Breast epithelium (tissue), 4 donors: ENCODE data around the gene NME8. TPM values are rescaled to one million over a fixed set of nuclear protein-coding genes. Genes with fewer than 3 reads are reported as not detected.
"Not testable (repeated sequence)": the region's sequence is repeated elsewhere in the genome, so short reads cannot be mapped to it uniquely, and the experiment has no call there.

Experiments used
- DNase-seq, 2 donors: peaks; one replicate each; pipeline ENCODE4 v3.0.0-alpha.2; 2019; ENCODE audit warnings: low spot score in 2 of 2
- H3K27ac ChIP-seq, 2 donors: fragments of 200-600 bp; sonication (generic) in 1 of 2; one replicate each; pipeline ENCODE4 v1.5.1; 2016 to 2019; ENCODE audit warnings: mild to moderate bottlenecking in 1 of 2
- H3K27me3 ChIP-seq, 2 donors: fragments of 200-600 bp; sonication (generic) in 1 of 2; one replicate each; pipeline versions ENCODE4 v1.5.1 to v1.6.0; 2017 to 2019; ENCODE audit warnings: control low read depth in 1 of 2, mild to moderate bottlenecking in 1 of 2
- H3K36me3 ChIP-seq: fragments of 200-600 bp; one replicate; pipeline ENCODE4 v1.5.1; 2019
- H3K4me1 ChIP-seq, 2 donors: fragments of 200-600 bp; sonication (generic); one replicate each; pipeline ENCODE4 v1.5.1; 2016 to 2019; ENCODE audit warnings: control low read depth in 1 of 2
- H3K4me3 ChIP-seq, 3 donors: fragments of 200-600 bp; sonication (generic); 1 replicate in 2 of 3; 2 replicates in 1 of 3; pipeline ENCODE4 v1.5.1; 2016 to 2019; ENCODE audit warnings: mild to moderate bottlenecking in 3 of 3, moderate library complexity in 2 of 3
- H3K9me3 ChIP-seq, 2 donors: fragments of 200-600 bp; sonication (generic) in 1 of 2; one replicate each; pipeline ENCODE4 v1.5.1; 2016 to 2019; ENCODE audit warnings: control low read depth in 1 of 2
- POLR2A ChIP-seq: fragments of 450-650 bp; IDR thresholded peaks from one replicate; pipeline ENCODE4 v1.6.1; 2016; ENCODE audit warnings: antibody characterized with exemption, mild to moderate bottlenecking, moderate library complexity
- POLR2AphosphoS5 ChIP-seq, 3 donors: sonication (generic); formaldehyde crosslinking; IDR thresholded peaks; one replicate each; pipeline ENCODE4 v1.6.1; 2017; ENCODE audit warnings: antibody characterized with exemption in 3 of 3
- intact Hi-C: fragments of 100-400 bp; cut with DNase I; formaldehyde crosslinking; loops from one replicate; pipeline ENCODE4 v1.15.1; 2023; ENCODE audit warnings: low total_unique reads
- total RNA-seq, 3 donors: library from RNA; depleted of rRNA; stranded (reverse); fragments of >200 nt; gene quantifications; one replicate each; pipeline ENCODE4 v1.1.0, GENCODE V29; 2016
- TF ChIP-seq, protein P1 (sequence below), 3 donors: fragments of 450-650 bp; IDR thresholded peaks; one replicate each; pipeline ENCODE4 v1.5.1; 2016 to 2017; ENCODE audit warnings: antibody characterized with exemption in 3 of 3, mild to moderate bottlenecking in 3 of 3, moderate library complexity in 3 of 3

The NME8 gene, protein sequence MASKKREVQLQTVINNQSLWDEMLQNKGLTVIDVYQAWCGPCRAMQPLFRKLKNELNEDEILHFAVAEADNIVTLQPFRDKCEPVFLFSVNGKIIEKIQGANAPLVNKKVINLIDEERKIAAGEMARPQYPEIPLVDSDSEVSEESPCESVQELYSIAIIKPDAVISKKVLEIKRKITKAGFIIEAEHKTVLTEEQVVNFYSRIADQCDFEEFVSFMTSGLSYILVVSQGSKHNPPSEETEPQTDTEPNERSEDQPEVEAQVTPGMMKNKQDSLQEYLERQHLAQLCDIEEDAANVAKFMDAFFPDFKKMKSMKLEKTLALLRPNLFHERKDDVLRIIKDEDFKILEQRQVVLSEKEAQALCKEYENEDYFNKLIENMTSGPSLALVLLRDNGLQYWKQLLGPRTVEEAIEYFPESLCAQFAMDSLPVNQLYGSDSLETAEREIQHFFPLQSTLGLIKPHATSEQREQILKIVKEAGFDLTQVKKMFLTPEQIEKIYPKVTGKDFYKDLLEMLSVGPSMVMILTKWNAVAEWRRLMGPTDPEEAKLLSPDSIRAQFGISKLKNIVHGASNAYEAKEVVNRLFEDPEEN
- not detected for total RNA-seq

DNA sequence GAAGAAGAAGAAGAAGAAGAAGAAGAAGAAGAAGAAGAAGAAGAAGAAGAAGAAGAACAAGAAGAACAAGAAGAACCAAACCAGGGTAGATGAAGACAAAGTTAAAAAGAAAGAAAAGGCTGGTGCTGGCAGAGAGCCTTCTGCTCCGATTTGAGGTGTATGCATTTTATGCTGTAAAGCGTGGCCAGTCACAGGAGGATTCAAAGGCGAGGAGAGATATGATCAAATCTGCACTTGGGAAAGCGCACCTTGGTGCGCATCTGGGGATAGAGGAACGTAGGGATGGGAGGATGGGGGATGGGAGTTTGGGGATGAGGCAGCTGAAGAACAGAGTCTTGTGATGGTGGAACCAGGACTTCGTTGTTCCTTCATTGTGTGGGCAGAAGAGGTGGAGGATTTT lies at the start of gene NME8:
TSS of gene NME8 (plus strand) at position 301 of the 400 bp plus-strand sequence. CDS start 1,670 bp downstream, outside the sequence.
- H3K4me3 ChIP-seq, result no peak within 1 kb of the TSS

DNA sequence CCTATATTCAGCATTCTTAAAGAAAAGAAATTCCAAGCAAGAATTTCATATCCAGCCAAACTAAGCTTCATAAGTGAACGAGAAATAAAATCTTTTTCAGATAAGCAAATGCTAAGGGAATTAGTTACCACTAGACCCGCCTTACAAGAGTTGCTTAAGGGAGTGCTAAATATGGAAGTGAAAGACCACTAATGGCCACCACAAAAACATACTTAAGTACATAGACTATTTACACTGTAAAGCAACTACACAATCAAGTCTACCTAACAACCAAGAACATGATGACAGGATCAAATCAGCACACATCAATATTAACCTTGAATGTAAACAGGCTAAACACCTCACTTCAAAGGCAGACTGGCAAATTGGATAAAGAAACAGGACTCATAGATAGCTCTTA lies 42.2 kb upstream of the NME8 start:
- Histone ChIP-seq H3K4me3 (no peak overlapping the region), H3K9me3 (no peaks in the 10 kb centered on the region), H3K4me1 (no peaks in the 10 kb centered on the region), H3K36me3 (no peaks in the 10 kb centered on the region), H3K27me3 (no peaks in the 10 kb centered on the region), H3K27ac (no peak overlapping the region)
- TF ChIP-seq POLR2AphosphoS5 (IDR thresholded peaks at IDR 0.05) (no peak), POLR2A (no peak)
- TF ChIP-seq, protein P1, sequence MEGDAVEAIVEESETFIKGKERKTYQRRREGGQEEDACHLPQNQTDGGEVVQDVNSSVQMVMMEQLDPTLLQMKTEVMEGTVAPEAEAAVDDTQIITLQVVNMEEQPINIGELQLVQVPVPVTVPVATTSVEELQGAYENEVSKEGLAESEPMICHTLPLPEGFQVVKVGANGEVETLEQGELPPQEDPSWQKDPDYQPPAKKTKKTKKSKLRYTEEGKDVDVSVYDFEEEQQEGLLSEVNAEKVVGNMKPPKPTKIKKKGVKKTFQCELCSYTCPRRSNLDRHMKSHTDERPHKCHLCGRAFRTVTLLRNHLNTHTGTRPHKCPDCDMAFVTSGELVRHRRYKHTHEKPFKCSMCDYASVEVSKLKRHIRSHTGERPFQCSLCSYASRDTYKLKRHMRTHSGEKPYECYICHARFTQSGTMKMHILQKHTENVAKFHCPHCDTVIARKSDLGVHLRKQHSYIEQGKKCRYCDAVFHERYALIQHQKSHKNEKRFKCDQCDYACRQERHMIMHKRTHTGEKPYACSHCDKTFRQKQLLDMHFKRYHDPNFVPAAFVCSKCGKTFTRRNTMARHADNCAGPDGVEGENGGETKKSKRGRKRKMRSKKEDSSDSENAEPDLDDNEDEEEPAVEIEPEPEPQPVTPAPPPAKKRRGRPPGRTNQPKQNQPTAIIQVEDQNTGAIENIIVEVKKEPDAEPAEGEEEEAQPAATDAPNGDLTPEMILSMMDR (IDR thresholded peaks at IDR 0.05), result no peak
- intact Hi-C loops, result no loop called here
- no peak for DNase-seq

More for the DNA sequence above, at the start of gene NME8:
- DNase-seq, result no peak
- no peaks in the 10 kb centered on the region for H3K27me3 ChIP-seq
- no peak within 1 kb of the TSS for H3K27ac ChIP-seq
- no peaks in the 10 kb centered on the region for H3K36me3 ChIP-seq
- TF ChIP-seq, protein P1 (IDR thresholded peaks at IDR 0.05), result no peak
- TF ChIP-seq POLR2AphosphoS5 (IDR thresholded peaks at IDR 0.05), result no peak
- TF ChIP-seq POLR2A, result no peak
- no peaks in the 10 kb centered on the region for H3K9me3 ChIP-seq
- H3K4me1 ChIP-seq, result no peaks in the 10 kb centered on the region
- intact Hi-C loops, result no loop called here

DNA sequence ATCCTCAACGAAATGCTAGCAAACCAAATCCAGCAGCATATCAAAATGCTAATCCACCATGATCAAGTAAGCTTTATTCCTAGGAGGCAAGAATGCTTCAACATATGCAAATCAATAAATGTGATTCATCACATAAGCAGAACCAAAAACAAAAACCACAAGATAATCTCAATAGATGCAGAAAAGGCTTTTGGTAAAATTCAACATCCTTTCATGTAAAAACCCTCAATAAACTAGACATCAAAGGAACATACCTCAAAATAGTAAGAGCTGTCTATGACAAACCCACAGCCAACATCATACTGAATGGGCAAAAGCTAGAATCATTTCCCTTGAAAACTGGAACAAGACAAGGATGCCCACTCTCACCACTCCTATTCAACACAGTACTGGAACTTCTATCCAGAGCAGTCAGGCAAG lies 36.2 kb upstream of the NME8 start:
- H3K36me3 ChIP-seq, DNase-seq, H3K27ac ChIP-seq, intact Hi-C loops, H3K4me3 ChIP-seq, H3K27me3 ChIP-seq, H3K4me1 ChIP-seq, H3K9me3 ChIP-seq: not testable (repeated sequence)

DNA sequence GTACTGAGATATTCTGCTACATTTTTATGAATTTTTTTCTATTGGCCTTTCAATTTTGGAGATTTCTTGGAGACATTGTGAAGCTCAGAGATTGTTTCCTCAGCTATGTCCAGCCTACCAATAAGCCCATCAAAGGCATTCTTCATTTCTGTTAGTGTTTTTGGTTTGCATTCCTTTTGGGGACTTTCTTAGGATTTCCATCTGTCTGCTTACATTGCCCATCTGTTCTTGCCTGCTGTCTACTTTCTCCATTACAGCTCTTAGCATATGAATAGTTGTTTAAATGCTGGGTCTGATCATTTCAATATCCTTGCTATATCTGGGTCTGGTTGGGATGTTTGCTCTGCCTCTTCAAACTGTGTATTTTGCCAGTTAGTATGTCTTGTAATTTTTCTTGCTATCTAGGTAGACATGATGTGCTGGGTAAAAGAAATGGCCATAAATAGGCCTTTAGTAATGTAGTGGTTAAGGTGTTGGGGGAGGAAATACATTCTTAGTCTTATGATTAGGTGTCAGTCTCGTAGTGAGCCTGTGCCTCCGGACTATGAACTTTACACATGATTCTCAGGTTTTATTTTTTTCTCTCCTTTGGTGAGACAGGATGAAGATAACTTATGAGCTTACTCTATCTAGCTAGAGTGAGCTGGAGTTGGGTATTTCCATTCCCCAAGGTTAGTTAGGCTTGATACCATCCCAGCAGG lies 32.6 kb upstream of the NME8 start:
- no peak for DNase-seq
- no peak overlapping the region for H3K4me3 ChIP-seq
- TF ChIP-seq, protein P1 (IDR thresholded peaks at IDR 0.05), result no peak
- TF ChIP-seq POLR2A, result no peak
- no peak for TF ChIP-seq POLR2AphosphoS5 (IDR thresholded peaks at IDR 0.05)
- H3K9me3 ChIP-seq, result no peaks in the 10 kb centered on the region
- no peak overlapping the region for H3K27ac ChIP-seq
- intact Hi-C loops, result no loop called here
- H3K36me3 ChIP-seq, result no peaks in the 10 kb centered on the region
- H3K4me1 ChIP-seq, result no peaks in the 10 kb centered on the region
- H3K27me3 ChIP-seq, result no peaks in the 10 kb centered on the region

DNA sequence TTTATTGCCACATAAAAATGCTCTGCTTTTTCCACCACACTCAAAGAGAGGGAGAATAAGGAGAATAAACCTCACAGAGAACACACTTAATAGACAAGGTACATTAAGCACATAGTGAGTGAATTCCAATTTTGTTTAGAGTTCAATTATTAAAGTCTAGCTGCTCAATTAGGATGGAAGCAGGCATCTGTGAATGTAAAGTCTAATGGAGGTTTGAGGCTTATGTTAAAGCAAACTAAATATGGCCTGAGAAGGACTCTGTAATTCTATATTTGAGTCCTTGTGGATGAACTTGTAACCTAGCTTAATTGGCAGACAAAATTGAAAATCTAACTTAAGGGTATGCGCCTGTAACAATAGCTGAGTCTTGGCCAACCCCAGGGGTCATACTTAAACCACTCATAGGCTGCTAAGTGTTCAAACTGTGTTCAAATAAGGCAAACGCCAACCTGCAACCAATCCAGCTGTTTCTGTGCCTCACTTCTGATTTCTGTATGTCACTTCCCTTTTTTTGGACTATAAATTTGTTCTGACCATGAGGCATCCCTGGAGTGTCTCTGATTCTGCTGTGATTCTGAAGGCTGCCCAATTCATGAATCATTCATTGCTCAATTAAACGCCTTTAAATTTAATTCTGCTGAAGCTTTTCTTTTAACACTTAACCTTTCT lies 31.3 kb upstream of the NME8 start:
- Histone ChIP-seq H3K36me3 (no peaks in the 10 kb centered on the region), H3K4me1 (no peaks in the 10 kb centered on the region), H3K4me3 (no peak overlapping the region), H3K27ac (no peak overlapping the region), H3K9me3 (peaks cover 0 to 8% of the 10 kb centered on the region in 2 donors), H3K27me3 (no peaks in the 10 kb centered on the region)
- intact Hi-C loops, result no loop called here
- TF ChIP-seq, protein P1 (IDR thresholded peaks at IDR 0.05), result no peak
- TF ChIP-seq POLR2A, result no peak
- no peak for DNase-seq
